Measurements from ENCODE around the gene MRPS33.

The MRPS33 gene

GRCh38 chr7:140983802-140984201 is 30.9 kb downstream of the MRPS33 start:
- no peak overlapping the region for H3K4me3 ChIP-seq (ENCODE audit: low read depth, low read length)
- no peak for TF ChIP-seq CTCF (IDR thresholded peaks at IDR 0.05; ENCODE audit: insufficient read depth, low read length, missing control alignments)
- DNase-seq (ENCODE audit: low read depth, low spot score): no peak
- CTCF ChIA-PET: interaction anchor here (0.6 to 0.8 kb wide), 2 partner anchors 15 to 328 kb away, joined by 3 read pairs; no protein-coding TSS in a partner anchor
- POLR2A ChIA-PET: no interaction called here

GRCh38 chr7:140982508-140982907 is 32.2 kb downstream of the MRPS33 start:
- H3K4me3 ChIP-seq (ENCODE audit: low read depth, low read length): no peak overlapping the region
- CTCF ChIA-PET: interaction anchor here (1.3 kb wide), 1 partner anchor 171 kb away, joined by 3 read pairs; no protein-coding TSS in a partner anchor
- no peak for DNase-seq (ENCODE audit: low read depth, low spot score)
- no peak for TF ChIP-seq CTCF (IDR thresholded peaks at IDR 0.05; ENCODE audit: insufficient read depth, low read length, missing control alignments)
- POLR2A ChIA-PET: no interaction called here

GRCh38 chr7:140981951-140982350 is 32.8 kb downstream of the MRPS33 start:
- no peak overlapping the region for H3K4me3 ChIP-seq (ENCODE audit: low read depth, low read length)
- no peak for DNase-seq (ENCODE audit: low read depth, low spot score)
- CTCF ChIA-PET: no interaction called here
- POLR2A ChIA-PET: no interaction called here
- no peak for TF ChIP-seq CTCF (IDR thresholded peaks at IDR 0.05; ENCODE audit: insufficient read depth, low read length, missing control alignments)

- no peak overlapping the region for H3K4me3 ChIP-seq (ENCODE audit: low read depth, low read length)
- no peak for TF ChIP-seq CTCF (IDR thresholded peaks at IDR 0.05; ENCODE audit: insufficient read depth, low read length, missing control alignments)
- ChIA-PET POLR2A (no interaction called here), CTCF (no interaction called here)
- no peak for DNase-seq (ENCODE audit: low read depth, low spot score)
Measured at GRCh38 chr7:140977741-140978140, 37.0 kb downstream of the MRPS33 start.

GRCh38 chr7:140972876-140973829 is 41.6 kb downstream of the MRPS33 start:
- no peak for DNase-seq (ENCODE audit: low read depth, low spot score)
- ChIA-PET CTCF (no interaction called here), POLR2A (no interaction called here)
- H3K4me3 ChIP-seq (ENCODE audit: low read depth, low read length): no peak overlapping the region
- no peak for TF ChIP-seq CTCF (IDR thresholded peaks at IDR 0.05; ENCODE audit: insufficient read depth, low read length, missing control alignments)

GRCh38 chr7:140972344-140972743 is 42.4 kb downstream of the MRPS33 start:
- ChIA-PET CTCF (no interaction called here), POLR2A (no interaction called here)
- no peak overlapping the region for H3K4me3 ChIP-seq (ENCODE audit: low read depth, low read length)
- TF ChIP-seq CTCF (IDR thresholded peaks at IDR 0.05; ENCODE audit: insufficient read depth, low read length, missing control alignments): no peak
- no peak for DNase-seq (ENCODE audit: low read depth, low spot score)
